Activated CD4-positive, alpha-beta T cell treated with anti-CD3 and anti-CD28 coated beads for 36 hours (primary cell): Measurements from ENCODE around the gene MKLN1. TPM values are rescaled to one million over a fixed set of nuclear protein-coding genes. Genes with fewer than 3 reads are reported as not detected.
A peak's percentile ranks its signal among the peaks of the same experiment; 100 is the strongest.
"Not testable (repeated sequence)": the region's sequence is repeated elsewhere in the genome, so short reads cannot be mapped to it uniquely, and the experiment has no call there.

ENCODE experiments used
- ATAC-seq: fragments of 200-7000 bp; cut with Tn5 transposase; one replicate; pipeline ENCODE4 v1.10.0; 2021; ENCODE audit warnings: mild to moderate bottlenecking, moderate library complexity
- CTCF ChIA-PET: fragments of 350-600 bp; sonication (Branson Sonifier 250); formaldehyde crosslinking; loops from one replicate; lab custom pipeline; 2021; ENCODE audit warnings: antibody characterized with exemption; lab: Charles Lee
- POLR2A ChIA-PET: fragments of 350-600 bp; sonication (Branson Sonifier 250); formaldehyde crosslinking; loops from one replicate; lab custom pipeline; 2021; ENCODE audit warnings: antibody characterized with exemption, inconsistent platforms; lab: Charles Lee
- DNase-seq: peaks from one replicate; pipeline ENCODE4 v3.0.0-alpha.2; 2020
- H3K27ac Mint-ChIP-seq: one replicate; pipeline ENCODE4 v1.8.0; 2021; ENCODE audit warnings: mixed read lengths
- H3K27me3 Mint-ChIP-seq: one replicate; pipeline ENCODE4 v1.8.0; 2021; ENCODE audit warnings: mixed read lengths
- H3K36me3 Mint-ChIP-seq: one replicate; pipeline ENCODE4 v1.8.0; 2021; ENCODE audit warnings: low read depth, mixed read lengths
- H3K4me1 Mint-ChIP-seq: one replicate; pipeline ENCODE4 v1.8.0; 2021; ENCODE audit warnings: mixed read lengths
- H3K4me3 Mint-ChIP-seq: one replicate; pipeline ENCODE4 v1.8.0; 2021; ENCODE audit warnings: mild to moderate bottlenecking, moderate library complexity, mixed read lengths
- H3K9me3 Mint-ChIP-seq: one replicate; pipeline ENCODE4 v1.8.0; 2021; ENCODE audit warnings: low read depth, mixed read lengths
- intact Hi-C, 2 experiments: fragments of 100-400 bp; cut with DNase I in 1 of 2; cut with micrococcal nuclease in 1 of 2; formaldehyde crosslinking; loops; one replicate each; pipeline versions ENCODE4 v1.14.2 to v1.15.1; 2022 to 2024; cut with DNase I, micrococcal nuclease
- total RNA-seq, 2 experiments: library from RNA; stranded (reverse); gene quantifications; one replicate each; pipeline ENCODE4 v1.2.3, GENCODE V29; 2021

Gene MKLN1
- total RNA-seq, 2 experiments from 2014 or later: 40.1 to 42.9 TPM

GRCh38 chr7:131400681-131401176 is 73.1 kb downstream of the MKLN1 start:
- DNase-seq (no peak), ATAC-seq (no peak)
- CTCF ChIA-PET: interaction anchor here (0.6 to 1.4 kb wide), 2 partner anchors 12 to 1188 kb away, joined by 4 to 5 read pairs; no protein-coding TSS in a partner anchor
- Mint-ChIP-seq H3K27ac (no peak overlapping the region), H3K4me3 (no peak overlapping the region), H3K36me3 (peaks cover 48% of the 10 kb centered on the region), H3K4me1 (peaks cover 3% of the 10 kb centered on the region), H3K9me3 (peaks cover 7% of the 10 kb centered on the region), H3K27me3 (no peaks in the 10 kb centered on the region)
- POLR2A ChIA-PET: no interaction called here
- intact Hi-C loops: no loop called here

DNA sequence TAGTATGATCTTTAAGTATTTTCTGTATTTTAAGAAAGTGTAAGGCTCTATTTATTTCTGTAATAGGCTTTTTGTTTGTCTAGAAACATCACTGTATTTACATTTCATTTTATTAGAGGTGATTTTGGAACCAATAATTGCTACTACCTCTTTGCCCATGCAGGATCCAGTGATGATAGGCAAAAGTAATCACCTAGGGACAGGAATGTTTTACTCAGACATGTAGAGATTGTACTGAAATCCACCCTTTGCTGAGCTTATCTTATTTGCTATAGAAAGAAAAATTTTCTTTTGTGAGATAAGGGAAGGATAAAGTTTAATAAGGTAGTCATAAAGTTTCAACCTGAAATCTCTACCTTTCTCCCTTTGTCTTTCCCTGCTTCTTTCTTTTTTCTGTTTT is 73.5 kb downstream of the MKLN1 start:
- ChIA-PET CTCF (interaction anchor here (1.4 kb wide), 1 partner anchor 12 kb away, joined by 5 read pairs; no protein-coding TSS in a partner anchor), POLR2A (no interaction called here)
- Mint-ChIP-seq H3K4me1 (peaks cover 3% of the 10 kb centered on the region), H3K4me3 (no peak overlapping the region), H3K27ac (no peak overlapping the region), H3K36me3 (peaks cover 48% of the 10 kb centered on the region), H3K9me3 (peaks cover 7% of the 10 kb centered on the region), H3K27me3 (no peaks in the 10 kb centered on the region)
- DNase-seq (no peak), ATAC-seq (no peak)
- intact Hi-C loops: no loop called here

- no peak overlapping the region for H3K27ac Mint-ChIP-seq
- H3K4me1 Mint-ChIP-seq: peaks cover 6% of the 10 kb centered on the region
- no peak for ATAC-seq
- CTCF ChIA-PET: no interaction called here
- no peak overlapping the region for H3K4me3 Mint-ChIP-seq
- POLR2A ChIA-PET: no interaction called here
- no peaks in the 10 kb centered on the region for H3K27me3 Mint-ChIP-seq
- intact Hi-C loops: no loop called here
- H3K36me3 Mint-ChIP-seq: peaks cover 44% of the 10 kb centered on the region
- DNase-seq: no peak
- peaks cover 7% of the 10 kb centered on the region for H3K9me3 Mint-ChIP-seq
Observed at GRCh38 chr7:131403322-131403721, 75.6 kb downstream of the MKLN1 start.

GRCh38 chr7:131404226-131404911 is 76.7 kb downstream of the MKLN1 start:
- Mint-ChIP-seq H3K4me3 (no peak overlapping the region), H3K9me3 (peaks cover 7% of the 10 kb centered on the region), H3K4me1 (peaks cover 10% of the 10 kb centered on the region), H3K27ac (no peak overlapping the region), H3K27me3 (no peaks in the 10 kb centered on the region), H3K36me3 (peaks cover 37% of the 10 kb centered on the region)
- intact Hi-C loops: no loop called here
- DNase-seq (no peak), ATAC-seq (no peak)
- CTCF ChIA-PET: no interaction called here
- POLR2A ChIA-PET: no interaction called here

GRCh38 chr7:131409129-131409766 is 81.6 kb downstream of the MKLN1 start:
- POLR2A ChIA-PET: no interaction called here
- H3K27me3 Mint-ChIP-seq: no peaks in the 10 kb centered on the region

DNA sequence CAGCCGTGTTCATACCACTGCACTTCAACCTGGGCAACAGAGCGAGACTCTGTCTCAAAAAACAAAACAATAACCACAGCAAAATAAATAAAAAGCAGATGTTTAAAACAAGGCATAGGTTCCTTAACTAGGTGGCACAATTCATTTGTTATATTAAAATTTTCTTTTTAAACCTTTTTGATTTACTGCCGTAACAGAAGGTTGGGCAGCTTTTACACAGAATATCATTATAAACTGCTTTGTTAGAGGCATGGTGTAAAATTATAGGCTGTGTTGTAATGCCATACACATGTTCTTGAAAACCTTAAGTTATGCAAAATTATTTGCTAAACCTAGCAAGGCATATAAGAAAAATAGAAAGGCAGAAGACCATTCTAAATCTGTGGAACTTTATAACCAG is 84.4 kb downstream of the MKLN1 start:
- intact Hi-C loops: no loop called here
- ATAC-seq: no peak
- no peaks in the 10 kb centered on the region for H3K9me3 Mint-ChIP-seq
- H3K36me3 Mint-ChIP-seq: peaks cover 3% of the 10 kb centered on the region
- no peaks in the 10 kb centered on the region for H3K27me3 Mint-ChIP-seq
- peaks cover 6% of the 10 kb centered on the region for H3K4me1 Mint-ChIP-seq
- H3K4me3 Mint-ChIP-seq: no peak overlapping the region
- ChIA-PET POLR2A (no interaction called here), CTCF (interaction anchor here (0.8 to 1.5 kb wide), 4 partner anchors 8 to 87 kb away, joined by 4 to 5 read pairs (median 4); no protein-coding TSS in a partner anchor)
- H3K27ac Mint-ChIP-seq: no peak overlapping the region
- DNase-seq: no peak

More at GRCh38 chr7:131409129-131409766, 81.6 kb downstream of the MKLN1 start:
- CTCF ChIA-PET: interaction anchor here (1.1 kb wide), 1 partner anchor 59 kb away, joined by 4 read pairs; no protein-coding TSS in a partner anchor
- no peak overlapping the region for H3K27ac Mint-ChIP-seq
- H3K9me3 Mint-ChIP-seq: no peaks in the 10 kb centered on the region
- no peak for DNase-seq
- peaks cover 7% of the 10 kb centered on the region for H3K4me1 Mint-ChIP-seq
- peaks cover 5% of the 10 kb centered on the region for H3K36me3 Mint-ChIP-seq
- intact Hi-C loops: no loop called here
- ATAC-seq: no peak
- H3K4me3 Mint-ChIP-seq: no peak overlapping the region

DNA sequence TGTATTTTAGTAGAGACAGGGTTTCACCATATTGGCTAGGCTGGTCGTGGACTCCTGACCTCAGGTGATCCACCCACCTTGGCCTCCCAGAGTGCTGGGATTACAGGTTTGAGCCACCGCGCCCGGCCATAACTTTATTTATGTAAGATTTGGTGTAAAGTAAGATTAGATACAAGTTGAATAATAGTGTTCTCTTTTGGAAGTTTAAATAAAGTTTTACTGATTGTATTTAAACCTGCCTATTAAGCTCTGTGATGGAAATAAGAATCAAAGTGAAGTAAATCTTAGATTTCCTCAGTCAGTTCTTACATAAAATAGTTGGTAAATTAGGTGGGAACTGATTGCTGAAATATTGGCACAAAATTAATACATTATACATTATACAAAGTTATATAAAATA is 86.0 kb downstream of the MKLN1 start:
- Mint-ChIP-seq H3K4me3 (no peak overlapping the region), H3K4me1 (peaks cover 5% of the 10 kb centered on the region), H3K27me3 (no peaks in the 10 kb centered on the region), H3K36me3 (peaks cover 7% of the 10 kb centered on the region), H3K9me3 (no peaks in the 10 kb centered on the region), H3K27ac (no peak overlapping the region)
- ChIA-PET POLR2A (no interaction called here), CTCF (no interaction called here)
- DNase-seq (no peak), ATAC-seq (no peak)
- intact Hi-C loops: no loop called here

- no peak overlapping the region for H3K4me3 Mint-ChIP-seq
- DNase-seq (no peak), ATAC-seq (peak; percentile 92)
- peaks cover 10% of the 10 kb centered on the region for H3K36me3 Mint-ChIP-seq
- intact Hi-C loops: loop anchor here (1.0 to 10.0 kb wide), 4 partner anchors 320 to 527 kb away; no protein-coding TSS in a partner anchor
- ChIA-PET POLR2A (no interaction called here), CTCF (interaction anchor here (0.7 to 1.3 kb wide), 6 partner anchors 9 to 100 kb away, joined by 3 to 5 read pairs (median 4); no protein-coding TSS in a partner anchor)
- no peak overlapping the region for H3K27ac Mint-ChIP-seq
- no peaks in the 10 kb centered on the region for H3K9me3 Mint-ChIP-seq
- H3K27me3 Mint-ChIP-seq: no peaks in the 10 kb centered on the region
- peaks cover 8% of the 10 kb centered on the region for H3K4me1 Mint-ChIP-seq
Observed at GRCh38 chr7:131424219-131424822, 96.6 kb downstream of the MKLN1 start.

DNA sequence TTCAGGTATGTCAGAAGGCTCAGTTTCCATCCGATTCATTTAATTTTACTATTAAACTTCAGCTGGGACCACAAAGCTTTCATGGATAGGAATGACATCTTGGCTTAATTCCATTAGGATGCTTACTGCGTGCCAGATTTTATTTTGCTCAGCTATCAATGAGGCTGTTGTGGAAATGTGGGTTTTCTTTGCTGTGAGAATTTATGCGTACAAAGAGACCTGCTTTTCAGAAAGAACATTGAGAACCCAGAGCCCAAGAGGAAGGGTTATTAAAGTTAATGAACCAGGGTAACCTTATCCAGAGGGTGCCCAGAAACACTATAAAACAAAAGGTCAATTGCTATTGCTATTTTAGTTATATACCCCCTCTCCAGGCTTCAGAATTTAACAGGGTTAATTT is 98.3 kb downstream of the MKLN1 start:
- intact Hi-C loops: loop anchor here in 1 of 2 experiments (10.0 kb wide), 1 partner anchor 321 kb away; no protein-coding TSS in a partner anchor
- Mint-ChIP-seq H3K9me3 (no peaks in the 10 kb centered on the region), H3K4me3 (no peak overlapping the region), H3K27ac (no peak overlapping the region), H3K36me3 (peaks cover 15% of the 10 kb centered on the region), H3K27me3 (no peaks in the 10 kb centered on the region), H3K4me1 (peaks cover 5% of the 10 kb centered on the region)
- POLR2A ChIA-PET: no interaction called here
- ATAC-seq: no peak
- CTCF ChIA-PET: no interaction called here
- no peak for DNase-seq

DNA sequence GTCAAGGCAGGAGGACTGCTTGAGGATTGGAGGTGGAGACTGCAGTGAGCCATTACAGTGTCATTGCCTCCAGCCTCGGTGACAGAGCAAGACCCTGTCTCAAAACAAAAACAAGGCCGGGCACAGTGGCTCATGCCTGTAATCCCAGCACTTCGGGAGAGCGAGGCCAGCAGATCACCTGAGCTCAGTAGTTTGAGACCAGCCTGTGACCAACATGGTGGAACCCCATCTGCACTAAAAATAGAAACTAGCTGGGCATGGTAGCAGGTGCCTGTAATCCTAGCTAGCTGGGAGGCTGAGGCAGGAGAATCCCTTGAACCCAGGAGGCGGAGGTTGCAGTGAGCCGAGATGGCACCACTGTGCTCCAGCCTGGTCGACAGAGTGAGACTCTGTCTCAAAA is 103.2 kb downstream of the MKLN1 start:
- intact Hi-C loops, DNase-seq, POLR2A ChIA-PET, ATAC-seq, H3K27me3 Mint-ChIP-seq, H3K4me3 Mint-ChIP-seq, H3K9me3 Mint-ChIP-seq, H3K4me1 Mint-ChIP-seq, H3K27ac Mint-ChIP-seq: not testable (repeated sequence)
- CTCF ChIA-PET: interaction anchor here (0.6 kb wide), 1 partner anchor 178 kb away, joined by 3 read pairs; no protein-coding TSS in a partner anchor
- peaks cover 25% of the 10 kb centered on the region for H3K36me3 Mint-ChIP-seq

GRCh38 chr7:131431289-131431688 is 103.6 kb downstream of the MKLN1 start:
- ChIA-PET POLR2A (no interaction called here), CTCF (interaction anchor here (0.6 kb wide), 1 partner anchor 178 kb away, joined by 3 read pairs; no protein-coding TSS in a partner anchor)

More at GRCh38 chr7:131431289-131431688, 103.6 kb downstream of the MKLN1 start:
- Mint-ChIP-seq H3K9me3 (no peaks in the 10 kb centered on the region), H3K36me3 (peaks cover 25% of the 10 kb centered on the region), H3K27me3 (no peaks in the 10 kb centered on the region), H3K27ac (no peak overlapping the region), H3K4me1 (peaks cover 5% of the 10 kb centered on the region), H3K4me3 (no peak overlapping the region)
- no peak for ATAC-seq
- intact Hi-C loops: no loop called here
- no peak for DNase-seq
